Measurements from ENCODE around the gene SREBF1.

The SREBF1 gene

GRCh38 chr17:17827826-17828621, 8.8 kb downstream of the SREBF1 start:
- H3K9me3 ChIP-seq (ENCODE audit: control insufficient read depth, insufficient read depth, low read length): no peaks in the 10 kb centered on the region
- H3K9ac ChIP-seq (ENCODE audit: low read depth, low read length): no peak overlapping the region
- peaks cover 19% of the 10 kb centered on the region for H3K4me1 ChIP-seq (ENCODE audit: insufficient read depth, low read length)
- H3K36me3 ChIP-seq (ENCODE audit: insufficient read depth, low read length): no peaks in the 10 kb centered on the region

GRCh38 chr17:17826942-17827785, 9.6 kb downstream of the SREBF1 start:
- no peak overlapping the region for H3K9ac ChIP-seq (ENCODE audit: low read depth, low read length)
- H3K4me1 ChIP-seq (ENCODE audit: insufficient read depth, low read length): peaks cover 23% of the 10 kb centered on the region
- H3K36me3 ChIP-seq (ENCODE audit: insufficient read depth, low read length): no peaks in the 10 kb centered on the region
- H3K9me3 ChIP-seq (ENCODE audit: control insufficient read depth, insufficient read depth, low read length): no peaks in the 10 kb centered on the region

GRCh38 chr17:17826342-17826713, 10.5 kb downstream of the SREBF1 start:
- H3K9ac ChIP-seq (ENCODE audit: low read depth, low read length): no peak overlapping the region
- peaks cover 23% of the 10 kb centered on the region for H3K4me1 ChIP-seq (ENCODE audit: insufficient read depth, low read length)
- no peaks in the 10 kb centered on the region for H3K36me3 ChIP-seq (ENCODE audit: insufficient read depth, low read length)

GRCh38 chr17:17824783-17825614, 11.8 kb downstream of the SREBF1 start:
- Histone ChIP-seq H3K9me3 (ENCODE audit: control insufficient read depth, insufficient read depth, low read length) (no peaks in the 10 kb centered on the region), H3K4me1 (ENCODE audit: insufficient read depth, low read length) (peaks cover 30% of the 10 kb centered on the region), H3K9ac (ENCODE audit: low read depth, low read length) (no peak overlapping the region), H3K36me3 (ENCODE audit: insufficient read depth, low read length) (no peaks in the 10 kb centered on the region; the same call in 1 of the 2 replicates)

More at GRCh38 chr17:17826342-17826713, 10.5 kb downstream of the SREBF1 start:
- H3K9me3 ChIP-seq (ENCODE audit: control insufficient read depth, insufficient read depth, low read length): no peaks in the 10 kb centered on the region

GRCh38 chr17:17824119-17824782, 12.5 kb downstream of the SREBF1 start:
- peaks cover 34% of the 10 kb centered on the region for H3K4me1 ChIP-seq (ENCODE audit: insufficient read depth, low read length)
- no peaks in the 10 kb centered on the region; the same call in 1 of the 2 replicates for H3K36me3 ChIP-seq (ENCODE audit: insufficient read depth, low read length)
- no peaks in the 10 kb centered on the region for H3K9me3 ChIP-seq (ENCODE audit: control insufficient read depth, insufficient read depth, low read length)
- H3K9ac ChIP-seq (ENCODE audit: low read depth, low read length): peak overlapping the region; percentile 37; the same call in 1 of the 2 replicates

GRCh38 chr17:17823433-17824118, 13.2 kb downstream of the SREBF1 start:
- H3K4me1 ChIP-seq (ENCODE audit: insufficient read depth, low read length): peaks cover 34% of the 10 kb centered on the region
- peak overlapping the region; percentile 37; the same call in 1 of the 2 replicates for H3K9ac ChIP-seq (ENCODE audit: low read depth, low read length)
- H3K36me3 ChIP-seq (ENCODE audit: insufficient read depth, low read length): no peaks in the 10 kb centered on the region; the same call in 1 of the 2 replicates

GRCh38 chr17:17822616-17823015, 14.2 kb downstream of the SREBF1 start:
- Histone ChIP-seq H3K9ac (ENCODE audit: low read depth, low read length) (no peak overlapping the region), H3K36me3 (ENCODE audit: insufficient read depth, low read length) (no peaks in the 10 kb centered on the region; the same call in 1 of the 2 replicates), H3K4me1 (ENCODE audit: insufficient read depth, low read length) (peaks cover 34% of the 10 kb centered on the region), H3K9me3 (ENCODE audit: control insufficient read depth, insufficient read depth, low read length) (no peaks in the 10 kb centered on the region)

More at GRCh38 chr17:17823433-17824118, 13.2 kb downstream of the SREBF1 start:
- H3K9me3 ChIP-seq (ENCODE audit: control insufficient read depth, insufficient read depth, low read length): no peaks in the 10 kb centered on the region

GRCh38 chr17:17822189-17822588, 14.6 kb downstream of the SREBF1 start:
- no peaks in the 10 kb centered on the region for H3K9me3 ChIP-seq (ENCODE audit: control insufficient read depth, insufficient read depth, low read length)
- H3K9ac ChIP-seq (ENCODE audit: low read depth, low read length): no peak overlapping the region
- H3K36me3 ChIP-seq (ENCODE audit: insufficient read depth, low read length): no peaks in the 10 kb centered on the region; the same call in 1 of the 2 replicates
- peaks cover 34% of the 10 kb centered on the region for H3K4me1 ChIP-seq (ENCODE audit: insufficient read depth, low read length)

GRCh38 chr17:17820463-17821158, 16.2 kb downstream of the SREBF1 start:
- Histone ChIP-seq H3K4me1 (ENCODE audit: insufficient read depth, low read length) (peaks cover 32% of the 10 kb centered on the region), H3K9me3 (ENCODE audit: control insufficient read depth, insufficient read depth, low read length) (no peaks in the 10 kb centered on the region), H3K36me3 (ENCODE audit: insufficient read depth, low read length) (no peaks in the 10 kb centered on the region; the same call in 1 of the 2 replicates), H3K9ac (ENCODE audit: low read depth, low read length) (no peak overlapping the region)

- H3K9ac ChIP-seq (ENCODE audit: low read depth, low read length): no peak overlapping the region
- no peaks in the 10 kb centered on the region for H3K9me3 ChIP-seq (ENCODE audit: control insufficient read depth, insufficient read depth, low read length)
- peaks cover 30% of the 10 kb centered on the region for H3K4me1 ChIP-seq (ENCODE audit: insufficient read depth, low read length)
- H3K36me3 ChIP-seq (ENCODE audit: insufficient read depth, low read length): no peaks in the 10 kb centered on the region; the same call in 1 of the 2 replicates
Observed at GRCh38 chr17:17820046-17820445, 16.7 kb downstream of the SREBF1 start.

- Histone ChIP-seq H3K4me1 (ENCODE audit: insufficient read depth, low read length) (peaks cover 26% of the 10 kb centered on the region), H3K36me3 (ENCODE audit: insufficient read depth, low read length) (no peaks in the 10 kb centered on the region; the same call in 1 of the 2 replicates), H3K9ac (ENCODE audit: low read depth, low read length) (no peak overlapping the region), H3K9me3 (ENCODE audit: control insufficient read depth, insufficient read depth, low read length) (no peaks in the 10 kb centered on the region)
Observed at GRCh38 chr17:17819561-17819995, 17.2 kb downstream of the SREBF1 start.

- peaks cover 21% of the 10 kb centered on the region for H3K4me1 ChIP-seq (ENCODE audit: insufficient read depth, low read length)
- no peak overlapping the region for H3K9ac ChIP-seq (ENCODE audit: low read depth, low read length)
- no peaks in the 10 kb centered on the region for H3K9me3 ChIP-seq (ENCODE audit: control insufficient read depth, insufficient read depth, low read length)
- H3K36me3 ChIP-seq (ENCODE audit: insufficient read depth, low read length): peaks cover 3% of the 10 kb centered on the region
Observed at GRCh38 chr17:17819111-17819510, 17.7 kb downstream of the SREBF1 start.

Measured in ES-I3 (cell line).